Anterior cingulate cortex (tissue), 58 donors: ENCODE data around the gene B3GNT5.
A peak's percentile ranks its signal among the peaks of the same experiment; 100 is the strongest.
"Not testable (repeated sequence)": the region's sequence is repeated elsewhere in the genome, so short reads cannot be mapped to it uniquely, and the experiment has no call there.

Experiments used
- DNase-seq, 58 donors: peaks; one replicate each; lab custom pipeline; 2025; lab: John Stamatoyannopoulos, UW

Gene B3GNT5

GRCh38 chr3:183229178-183229577, 23.9 kb upstream of the B3GNT5 start:
- no peak for DNase-seq

GRCh38 chr3:183230251-183230650, 22.8 kb upstream of the B3GNT5 start:
- not testable (repeated sequence) for DNase-seq

- no peak for DNase-seq
These were observed 22.2 kb upstream of the B3GNT5 start for GRCh38 chr3:183230826-183231225.

GRCh38 chr3:183233966-183234365, 19.1 kb upstream of the B3GNT5 start:
- DNase-seq: peak in 2 of 58 donors; percentile 9 to 17

- no peak for DNase-seq
These were observed 14.0 kb upstream of the B3GNT5 start for GRCh38 chr3:183239046-183239445.

GRCh38 chr3:183242431-183242830, 10.6 kb upstream of the B3GNT5 start:
- DNase-seq: no peak

GRCh38 chr3:183244219-183244618, 8.8 kb upstream of the B3GNT5 start:
- peak in 16 of 58 donors; percentile 9 to 56 (median 26) for DNase-seq

GRCh38 chr3:183244981-183245476, 8.0 kb upstream of the B3GNT5 start:
- no peak for DNase-seq

- DNase-seq: no peak
These were observed 6.0 kb upstream of the B3GNT5 start for GRCh38 chr3:183247011-183247589.

- peak in 2 of 58 donors; percentile 25 to 42 for DNase-seq
These were observed 3.9 kb upstream of the B3GNT5 start for GRCh38 chr3:183249006-183249718.

GRCh38 chr3:183252118-183252782, 803 bp upstream of the B3GNT5 start:
- no peak for DNase-seq

- peak in 15 of 58 donors; percentile 22 to 70 (median 35) for DNase-seq
These were observed 754 bp downstream of the B3GNT5 start for GRCh38 chr3:183253528-183254486.

GRCh38 chr3:183254487-183255347, 1.7 kb downstream of the B3GNT5 start:
- DNase-seq: no peak

- no peak for DNase-seq
These were observed 2.3 kb downstream of the B3GNT5 start for GRCh38 chr3:183255348-183255730.

GRCh38 chr3:183259087-183259486, 6.0 kb downstream of the B3GNT5 start:
- DNase-seq: no peak

- DNase-seq: no peak
These were observed 6.6 kb downstream of the B3GNT5 start for GRCh38 chr3:183259621-183260020.

GRCh38 chr3:183260167-183260904, 7.3 kb downstream of the B3GNT5 start:
- peak in 1 of 58 donors; percentile 35 for DNase-seq

GRCh38 chr3:183261151-183261724, 8.2 kb downstream of the B3GNT5 start:
- DNase-seq: no peak
